Endothelial cell of umbilical vein (primary cell): ENCODE data around the gene EPC1. TPM values are rescaled to one million over a fixed set of nuclear protein-coding genes. Genes with fewer than 3 reads are reported as not detected.

Source experiments
- BruUV-seq: library from RNA; stranded (reverse); fragments of 400-500 nt; replicated peaks from 2 replicates; lab custom pipeline; 2021; lab: Mats Ljungman, UMichigan
- CTCF ChIA-PET: fragments of 300-600, 350-600 bp; sonication (Branson Sonifier 250); formaldehyde crosslinking; loops from one replicate; lab custom pipeline; 2021; ENCODE audit warnings: antibody characterized with exemption, inconsistent platforms; lab: Charles Lee
- POLR2A ChIA-PET: fragments of 300-600, 350-600 bp; sonication (Branson Sonifier 250); formaldehyde crosslinking; loops from one replicate; lab custom pipeline; 2021; ENCODE audit warnings: antibody characterized with exemption, inconsistent platforms; lab: Charles Lee
- DNase-seq: peaks from one replicate; pipeline ENCODE4 v3.0.0-alpha.2; 2011; ENCODE audit warnings: low read depth, low spot score
- FAIRE-seq: peaks from 2 replicates; lab custom pipeline; 2011; peaks lifted over from hg19 to GRCh38; lab: Jason Lieb, UNC
- H2AFZ ChIP-seq: 2 replicates; pipeline ENCODE4 v1.6.0; 2012; ENCODE audit warnings: low read depth, low read length, control low read depth, inconsistent platforms
- H3K27ac ChIP-seq: 2 replicates; pipeline ENCODE4 v1.5.1; 2011; ENCODE audit warnings: low read depth, mild to moderate bottlenecking, control low read depth, low read length, moderate library complexity; ENCODE audit not compliant: insufficient read depth
- H3K27me3 ChIP-seq, 2 experiments: 2 replicates each; pipeline versions ENCODE4 v1.6.0 to v1.6.1; 2011; ENCODE audit warnings: low read length in 2 of 2, mixed read lengths in 1 of 2; ENCODE audit not compliant: control insufficient read depth in 2 of 2, insufficient read depth in 2 of 2
- H3K36me3 ChIP-seq, 2 experiments: 2 replicates in 1 of 2; 3 replicates in 1 of 2; pipeline ENCODE4 v1.5.1; 2011; ENCODE audit warnings: low read length in 2 of 2, mild to moderate bottlenecking in 1 of 2, moderate library complexity in 1 of 2; ENCODE audit not compliant: control insufficient read depth in 2 of 2, insufficient read depth in 2 of 2; ENCODE audit errors: extremely low read depth in 1 of 2
- H3K4me1 ChIP-seq: 3 replicates; pipeline ENCODE4 v1.5.1; 2011; ENCODE audit warnings: mild to moderate bottlenecking, low read length; ENCODE audit not compliant: control insufficient read depth, insufficient read depth; ENCODE audit errors: extremely low read depth
- H3K4me2 ChIP-seq: 2 replicates; pipeline ENCODE4 v1.6.1; 2011; ENCODE audit warnings: low read length, control low read depth, mixed read lengths; ENCODE audit not compliant: insufficient read depth
- H3K4me3 ChIP-seq, 3 experiments: fragments of 200-600 bp in 1 of 3; sonication (generic), shearing (Covaris generic) in 1 of 3; replicated peaks in 1 of 3; 2 replicates each; pipeline ENCODE4 v1.5.1; 2011 to 2016; ENCODE audit warnings: control low read depth in 3 of 3, low read length in 3 of 3, mild to moderate bottlenecking in 2 of 3, inconsistent platforms in 1 of 3, low read depth in 1 of 3, moderate library complexity in 1 of 3; ENCODE audit not compliant: insufficient read depth in 1 of 3
- H3K79me2 ChIP-seq: 2 replicates; pipeline ENCODE4 v1.6.0; 2012; ENCODE audit warnings: low read length, inconsistent platforms; ENCODE audit not compliant: control insufficient read depth, insufficient read depth
- H3K9ac ChIP-seq: replicated peaks from 2 replicates; pipeline ENCODE3; 2011; ENCODE audit warnings: low read length, control low read depth; ENCODE audit not compliant: insufficient read depth; ENCODE audit errors: extremely low read depth
- H3K9me1 ChIP-seq: replicated peaks from 3 replicates; pipeline ENCODE4 v1.6.0; 2011; ENCODE audit warnings: mild to moderate bottlenecking, low read length; ENCODE audit not compliant: control insufficient read depth, insufficient read depth; ENCODE audit errors: extremely low read depth
- H3K9me3 ChIP-seq: replicated peaks from 2 replicates; pipeline ENCODE4 v1.5.1; 2012; ENCODE audit warnings: low read length, inconsistent platforms; ENCODE audit not compliant: control insufficient read depth, insufficient read depth
- H4K20me1 ChIP-seq: replicated peaks from 2 replicates; pipeline ENCODE3; 2011; ENCODE audit warnings: mild to moderate bottlenecking, low read length; ENCODE audit not compliant: control insufficient read depth, insufficient read depth; ENCODE audit errors: extremely low read depth
- EZH2 ChIP-seq: IDR thresholded peaks from 2 replicates; pipeline ENCODE4 v1.6.1; 2012; ENCODE audit warnings: borderline replicate concordance, low read depth, mild to moderate bottlenecking, moderate library complexity, low read length, inconsistent platforms; ENCODE audit not compliant: severe bottlenecking
- FOS ChIP-seq: IDR thresholded peaks from 2 replicates; pipeline ENCODE4 v1.6.1; 2011; ENCODE audit warnings: mild to moderate bottlenecking, low read length, moderate library complexity, borderline replicate concordance; ENCODE audit not compliant: insufficient read depth
- GATA2 ChIP-seq: IDR thresholded peaks from 2 replicates; pipeline ENCODE4 v1.7.0; 2011; ENCODE audit warnings: low read depth, mild to moderate bottlenecking, moderate library complexity, mixed read lengths, low read length; ENCODE audit not compliant: insufficient read length, insufficient read depth
- JUN ChIP-seq: IDR thresholded peaks from 2 replicates; pipeline ENCODE4 v1.6.1; 2011; ENCODE audit warnings: borderline replicate concordance, low read depth; ENCODE audit not compliant: insufficient read length, insufficient read depth
- MAX ChIP-seq: IDR thresholded peaks from 2 replicates; pipeline ENCODE4 v1.6.1; 2011; ENCODE audit not compliant: insufficient read depth, insufficient read length
- MYC ChIP-seq: IDR thresholded peaks from one replicate; pipeline ENCODE4 v1.6.1; 2011; ENCODE audit warnings: mild to moderate bottlenecking, low read depth, low read length
- POLR2A ChIP-seq: IDR thresholded peaks from 2 replicates; pipeline ENCODE4 v1.6.1; 2012; ENCODE audit warnings: low read depth, mild to moderate bottlenecking, control low read depth, low read length
- POLR2AphosphoS5 ChIP-seq: IDR thresholded peaks from 2 replicates; pipeline ENCODE4 v1.6.1; 2012; ENCODE audit warnings: low read depth, mild to moderate bottlenecking, control low read depth, low read length, moderate library complexity; ENCODE audit not compliant: insufficient read depth
- dilution Hi-C: fragments of 300-500 bp; cut with MboI; formaldehyde crosslinking; loops from one replicate; pipeline ENCODE4 v1.15.0; 2019; ENCODE audit warnings: low sequenced_read_pairs; ENCODE audit not compliant: extremely low pct_ligation_motif_present
- intact Hi-C: fragments of 100-400 bp; cut with micrococcal nuclease; formaldehyde crosslinking; loops from one replicate; pipeline ENCODE4 v1.10.0; 2022
- polyA plus RNA-seq, 4 experiments: library from polyadenylated mRNA; depleted of rRNA in 3 of 4; stranded (reverse) in 3 of 4; unstranded in 1 of 4; fragments of >200 nt; gene quantifications; 2 replicates each; pipeline versions ENCODE4 v1.2.1 to v1.2.3, GENCODE V29; 2011 to 2012; ENCODE audit warnings: missing spikeins in 1 of 4
- total RNA-seq: library from RNA; stranded (reverse); gene quantifications from 2 replicates; pipeline ENCODE4 v1.2.3, GENCODE V29; 2021
- TF ChIP-seq, protein P1 (sequence below), 2 donors: IDR thresholded peaks; 1 replicate in 1 of 2; 2 replicates in 1 of 2; pipeline ENCODE4 v1.5.1; 2011; ENCODE audit warnings: low read length in 2 of 2, mild to moderate bottlenecking in 2 of 2, moderate library complexity in 2 of 2, control low read depth in 1 of 2, inconsistent platforms in 1 of 2, low read depth in 1 of 2; ENCODE audit not compliant: insufficient read depth in 1 of 2; ENCODE audit errors: extremely low read depth in 1 of 2

EPC1 gene
- total and polyA plus RNA-seq, 2 donors (not counting 3 experiments of a cell fraction or from before 2014, with no cell fraction given): 27.9 to 39.0 TPM

DNA sequence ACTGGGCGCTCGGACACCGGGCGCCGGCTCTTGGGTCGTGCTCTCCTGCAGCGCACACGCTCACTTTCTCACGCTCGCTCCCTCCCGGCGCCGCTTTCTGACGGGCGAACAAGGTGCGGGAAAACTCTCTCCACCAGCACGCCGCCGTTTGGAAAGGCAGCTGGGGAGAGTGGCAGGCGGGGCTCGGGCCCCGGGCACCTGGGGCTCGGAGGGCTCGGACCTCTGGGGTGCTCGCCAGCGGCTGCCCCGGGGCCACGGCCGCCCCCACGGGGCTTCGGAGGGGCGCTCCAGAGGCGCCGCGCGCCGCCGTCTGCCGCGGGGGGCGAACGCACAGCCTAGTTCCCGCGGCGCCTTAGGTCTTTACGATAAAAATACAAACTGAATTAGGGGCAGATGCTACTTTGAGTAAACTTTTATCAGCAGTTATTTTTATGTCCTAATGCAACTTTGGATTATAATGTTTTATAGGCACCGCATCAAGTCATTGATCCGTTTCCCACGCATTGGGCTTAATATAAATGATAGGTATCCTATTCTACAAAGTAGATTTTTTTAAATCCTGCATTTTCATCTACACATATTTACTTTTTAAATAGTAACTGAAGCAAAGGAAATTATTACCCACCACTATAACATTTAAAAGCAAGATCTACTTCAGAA lies 535 bp upstream of the EPC1 start:
- dilution Hi-C loops: no loop called here
- peaks cover 35% of the 10 kb centered on the region for H3K79me2 ChIP-seq
- H3K27ac ChIP-seq: peak overlapping the region; percentile 93
- no peaks in the 10 kb centered on the region for H3K27me3 ChIP-seq
- peak overlapping the region; percentile 95 for H3K4me2 ChIP-seq
- FAIRE-seq (no peak), DNase-seq (no peak)
- H3K9ac ChIP-seq: peak overlapping the region; percentile 99
- BruUV-seq: no TSS peak
- peaks cover 6% of the 10 kb centered on the region for H4K20me1 ChIP-seq
- TF ChIP-seq POLR2AphosphoS5 (no peak), JUN (no peak), MYC (no peak), POLR2A (no peak), GATA2 (no peak), EZH2 (no peak), FOS (no peak), MAX (no peak)
- TF ChIP-seq, protein P1, sequence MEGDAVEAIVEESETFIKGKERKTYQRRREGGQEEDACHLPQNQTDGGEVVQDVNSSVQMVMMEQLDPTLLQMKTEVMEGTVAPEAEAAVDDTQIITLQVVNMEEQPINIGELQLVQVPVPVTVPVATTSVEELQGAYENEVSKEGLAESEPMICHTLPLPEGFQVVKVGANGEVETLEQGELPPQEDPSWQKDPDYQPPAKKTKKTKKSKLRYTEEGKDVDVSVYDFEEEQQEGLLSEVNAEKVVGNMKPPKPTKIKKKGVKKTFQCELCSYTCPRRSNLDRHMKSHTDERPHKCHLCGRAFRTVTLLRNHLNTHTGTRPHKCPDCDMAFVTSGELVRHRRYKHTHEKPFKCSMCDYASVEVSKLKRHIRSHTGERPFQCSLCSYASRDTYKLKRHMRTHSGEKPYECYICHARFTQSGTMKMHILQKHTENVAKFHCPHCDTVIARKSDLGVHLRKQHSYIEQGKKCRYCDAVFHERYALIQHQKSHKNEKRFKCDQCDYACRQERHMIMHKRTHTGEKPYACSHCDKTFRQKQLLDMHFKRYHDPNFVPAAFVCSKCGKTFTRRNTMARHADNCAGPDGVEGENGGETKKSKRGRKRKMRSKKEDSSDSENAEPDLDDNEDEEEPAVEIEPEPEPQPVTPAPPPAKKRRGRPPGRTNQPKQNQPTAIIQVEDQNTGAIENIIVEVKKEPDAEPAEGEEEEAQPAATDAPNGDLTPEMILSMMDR (IDR thresholded peaks at IDR 0.05; ENCODE audit: extremely low read depth in 1 of 2, insufficient read depth in 1 of 2, low read depth in 1 of 2, low read length in 2 of 2): no peak
- ChIA-PET CTCF (interaction anchor here (1.0 to 1.3 kb wide), 2 partner anchors 17 to 31 kb away, joined by 3 read pairs; no protein-coding TSS in a partner anchor), POLR2A (no interaction called here)
- H3K9me3 ChIP-seq: no peaks in the 10 kb centered on the region
- H3K4me3 ChIP-seq: peak overlapping the region; percentile 27 to 90 (median 59)
- intact Hi-C loops: loop anchor here (1.0 to 5.0 kb wide), 3 partner anchors 140 to 661 kb away; no protein-coding TSS in a partner anchor
- H2AFZ ChIP-seq: peak overlapping the region; percentile 4
- H3K9me1 ChIP-seq: no peaks in the 10 kb centered on the region
- H3K36me3 ChIP-seq: peaks cover 0 to 5% of the 10 kb centered on the region in 2 experiments
- peaks cover 21% of the 10 kb centered on the region for H3K4me1 ChIP-seq
